Measurements from ENCODE around the gene SBK1. TPM values are rescaled to one million over a fixed set of nuclear protein-coding genes. Genes with fewer than 3 reads are reported as not detected.

The SBK1 gene
- total and polyA plus RNA-seq, 2 donors (not counting 1 experiment from before 2014, with no cell fraction given) = under 0.01 TPM; not detected in 1

GRCh38 chr16:28300327-28300726, 8.0 kb downstream of the SBK1 start:
- Histone ChIP-seq H3K9me3 (ENCODE audit: control insufficient read depth, insufficient read depth, low read depth, low read length) (no peaks in the 10 kb centered on the region), H3K27ac (ENCODE audit: insufficient read depth, low read length) (no peak overlapping the region), H3K4me2 (ENCODE audit: extremely low read depth, insufficient read depth, low read length) (no peak overlapping the region), H4K20me1 (ENCODE audit: control insufficient read depth, extremely low read depth, insufficient read depth, low read length) (no peaks in the 10 kb centered on the region), H3K4me3 (replicated peaks in 1 of 4; ENCODE audit: control extremely low read depth in 1 of 4, insufficient read depth in 1 of 4, low read depth in 3 of 4, low read length in 4 of 4) (no peak overlapping the region), H3K9ac (ENCODE audit: insufficient read depth, low read length) (no peak overlapping the region), H3K79me2 (ENCODE audit: control insufficient read depth, insufficient read depth, low read length) (no peaks in the 10 kb centered on the region), H3K27me3 (ENCODE audit: control insufficient read depth, insufficient read depth, low read length) (peaks cover 3% of the 10 kb centered on the region), H3K4me1 (ENCODE audit: control insufficient read depth, extremely low read depth, insufficient read depth, low read length) (no peaks in the 10 kb centered on the region), H2AFZ (ENCODE audit: low read length) (no peak overlapping the region), H3K36me3 (ENCODE audit: control insufficient read depth, insufficient read depth, low read length) (no peaks in the 10 kb centered on the region)
- no peak for DNase-seq (ENCODE audit: low read depth in 2 of 2)
- TF ChIP-seq CTCF (conservative IDR thresholded peaks at IDR 0.05 in 1 of 2, IDR thresholded peaks at IDR 0.05 in 1 of 2; ENCODE audit: low read depth in 1 of 2, low read length in 2 of 2) (no peak), EZH2 (IDR thresholded peaks at IDR 0.05; ENCODE audit: low read length, missing control alignments) (no peak)

- H3K9ac ChIP-seq (ENCODE audit: insufficient read depth, low read length) = no peak overlapping the region
- no peak overlapping the region for H2AFZ ChIP-seq (ENCODE audit: low read length)
- peaks cover 3% of the 10 kb centered on the region for H3K27me3 ChIP-seq (ENCODE audit: control insufficient read depth, insufficient read depth, low read length)
- H3K27ac ChIP-seq (ENCODE audit: insufficient read depth, low read length) = no peak overlapping the region
- no peaks in the 10 kb centered on the region for H4K20me1 ChIP-seq (ENCODE audit: control insufficient read depth, extremely low read depth, insufficient read depth, low read length)
- DNase-seq (ENCODE audit: low read depth in 2 of 2) = no peak
- no peak overlapping the region for H3K4me3 ChIP-seq (replicated peaks in 1 of 4; ENCODE audit: control extremely low read depth in 1 of 4, insufficient read depth in 1 of 4, low read depth in 3 of 4, low read length in 4 of 4)
- no peaks in the 10 kb centered on the region for H3K79me2 ChIP-seq (ENCODE audit: control insufficient read depth, insufficient read depth, low read length)
- no peaks in the 10 kb centered on the region for H3K9me3 ChIP-seq (ENCODE audit: control insufficient read depth, insufficient read depth, low read depth, low read length)
- no peaks in the 10 kb centered on the region for H3K36me3 ChIP-seq (ENCODE audit: control insufficient read depth, insufficient read depth, low read length)
- no peak overlapping the region for H3K4me2 ChIP-seq (ENCODE audit: extremely low read depth, insufficient read depth, low read length)
- TF ChIP-seq CTCF (conservative IDR thresholded peaks at IDR 0.05 in 1 of 2, IDR thresholded peaks at IDR 0.05 in 1 of 2; ENCODE audit: low read depth in 1 of 2, low read length in 2 of 2) = no peak
- TF ChIP-seq EZH2 (IDR thresholded peaks at IDR 0.05; ENCODE audit: low read length, missing control alignments) = no peak
- H3K4me1 ChIP-seq (ENCODE audit: control insufficient read depth, extremely low read depth, insufficient read depth, low read length) = no peaks in the 10 kb centered on the region
Observed at GRCh38 chr16:28301154-28301553, 8.8 kb downstream of the SBK1 start.

- no peak for DNase-seq (ENCODE audit: low read depth in 2 of 2)
- Histone ChIP-seq H3K27me3 (ENCODE audit: control insufficient read depth, insufficient read depth, low read length) (peaks cover 3% of the 10 kb centered on the region), H4K20me1 (ENCODE audit: control insufficient read depth, extremely low read depth, insufficient read depth, low read length) (no peaks in the 10 kb centered on the region), H3K9me3 (ENCODE audit: control insufficient read depth, insufficient read depth, low read depth, low read length) (no peaks in the 10 kb centered on the region), H3K27ac (ENCODE audit: insufficient read depth, low read length) (no peak overlapping the region), H2AFZ (ENCODE audit: low read length) (no peak overlapping the region), H3K9ac (ENCODE audit: insufficient read depth, low read length) (no peak overlapping the region), H3K79me2 (ENCODE audit: control insufficient read depth, insufficient read depth, low read length) (no peaks in the 10 kb centered on the region), H3K4me1 (ENCODE audit: control insufficient read depth, extremely low read depth, insufficient read depth, low read length) (no peaks in the 10 kb centered on the region), H3K36me3 (ENCODE audit: control insufficient read depth, insufficient read depth, low read length) (no peaks in the 10 kb centered on the region), H3K4me2 (ENCODE audit: extremely low read depth, insufficient read depth, low read length) (no peak overlapping the region), H3K4me3 (replicated peaks in 1 of 4; ENCODE audit: control extremely low read depth in 1 of 4, insufficient read depth in 1 of 4, low read depth in 3 of 4, low read length in 4 of 4) (no peak overlapping the region)
- no peak for TF ChIP-seq CTCF (conservative IDR thresholded peaks at IDR 0.05 in 1 of 2, IDR thresholded peaks at IDR 0.05 in 1 of 2; ENCODE audit: low read depth in 1 of 2, low read length in 2 of 2)
- TF ChIP-seq EZH2 (IDR thresholded peaks at IDR 0.05; ENCODE audit: low read length, missing control alignments) = no peak
Observed at GRCh38 chr16:28301620-28302019, 9.3 kb downstream of the SBK1 start.

All from fibroblast of lung (primary cell).